Stimulated activated CD4-positive, alpha-beta T cell treated with anti-CD3 and anti-CD28 coated beads, Interleukin-12 subunit alpha, Interleukin-12 subunit beta, amount 100 ng/mL, for 48 hours (primary cell): ENCODE data around the gene DNASE1L1.

Experiments used
- DNase-seq, 3 donors: peaks; one replicate each; pipeline ENCODE4 v3.0.0-alpha.2; 2020; ENCODE audit warnings: low read depth in 2 of 3, low spot score in 1 of 3

The DNASE1L1 gene

GRCh38 chrX:154353172-154353843, 55.7 kb downstream of the DNASE1L1 start:
- no peak for DNase-seq

GRCh38 chrX:154352466-154352865, 56.6 kb downstream of the DNASE1L1 start:
- no peak for DNase-seq

GRCh38 chrX:154352012-154352401, 57.0 kb downstream of the DNASE1L1 start:
- no peak for DNase-seq
